Body of pancreas (tissue), 4 donors: ENCODE results near the gene CRIP1. TPM values are rescaled to one million over a fixed set of nuclear protein-coding genes. Genes with fewer than 3 reads are reported as not detected.
A peak's percentile ranks its signal among the peaks of the same experiment; 100 is the strongest.

Experiments used
- ATAC-seq: fragments of 150-250 bp; one replicate; pipeline ENCODE4 v1.9.1; 2016
- DNase-seq, 4 donors: peaks; one replicate each; pipeline ENCODE4 v3.0.0-alpha.2; 2019
- H3K27ac ChIP-seq, 4 donors: fragments of 200-600 bp; sonication (generic); 1 replicate in 3 of 4; 2 replicates in 1 of 4; pipeline versions ENCODE4 v1.5.1 to v1.6.1; 2016 to 2019; ENCODE audit warnings: mild to moderate bottlenecking in 1 of 4, mixed read lengths in 1 of 4, moderate library complexity in 1 of 4
- H3K27me3 ChIP-seq, 2 donors: fragments of 200-600 bp; sonication (generic); one replicate each; pipeline ENCODE4 v1.6.0; 2016; ENCODE audit warnings: mild to moderate bottlenecking in 1 of 2
- H3K36me3 ChIP-seq, 2 donors: fragments of 200-600 bp; sonication (generic); replicated peaks in 1 of 2; 2 replicates each; pipeline ENCODE4 v1.5.1; 2016; ENCODE audit warnings: low read depth in 2 of 2; ENCODE audit not compliant: insufficient read depth in 1 of 2
- H3K4me1 ChIP-seq: fragments of 200-600 bp; sonication (generic); one replicate; pipeline ENCODE4 v1.6.0; 2016
- H3K4me3 ChIP-seq, 2 donors: fragments of 200-600 bp; sonication (generic); 1 replicate in 1 of 2; 2 replicates in 1 of 2; pipeline ENCODE4 v1.5.1; 2016 to 2019
- H3K9me3 ChIP-seq, 3 donors: fragments of 200-600 bp; sonication (generic); 1 replicate in 2 of 3; 2 replicates in 1 of 3; pipeline ENCODE4 v1.5.1; 2016
- POLR2A ChIP-seq, 3 donors: fragments of 450-650 bp; IDR thresholded peaks; one replicate each; pipeline ENCODE4 v1.6.1; 2016; ENCODE audit warnings: antibody characterized with exemption in 3 of 3, mild to moderate bottlenecking in 2 of 3
- WGBS, 2 donors: methylation state at CpG; one replicate each; pipeline ENCODE4 v1.1.5; 2017; 5-methylcytosine and 5-hydroxymethylcytosine counted together
- intact Hi-C: fragments of 100-400 bp; cut with DNase I; formaldehyde crosslinking; loops from one replicate; pipeline ENCODE4 v1.15.1; 2023
- total RNA-seq, 2 donors: library from RNA; depleted of rRNA; stranded (reverse); fragments of >200 nt; gene quantifications; one replicate each; pipeline ENCODE4 v1.1.0, GENCODE V29; 2016
- TF ChIP-seq, protein P1 (sequence below), 7 experiments: fragments of 450-650 bp in 4 of 7; fragments of 200-600 bp in 3 of 7; sonication (generic) in 3 of 7; IDR thresholded peaks; one replicate each; pipeline ENCODE4 v1.5.1; 2016 to 2019; ENCODE audit warnings: antibody characterized with exemption in 7 of 7

The CRIP1 gene
- total RNA-seq, 2 donors from 2014 or later: 2.6 to 5.4 TPM

DNA sequence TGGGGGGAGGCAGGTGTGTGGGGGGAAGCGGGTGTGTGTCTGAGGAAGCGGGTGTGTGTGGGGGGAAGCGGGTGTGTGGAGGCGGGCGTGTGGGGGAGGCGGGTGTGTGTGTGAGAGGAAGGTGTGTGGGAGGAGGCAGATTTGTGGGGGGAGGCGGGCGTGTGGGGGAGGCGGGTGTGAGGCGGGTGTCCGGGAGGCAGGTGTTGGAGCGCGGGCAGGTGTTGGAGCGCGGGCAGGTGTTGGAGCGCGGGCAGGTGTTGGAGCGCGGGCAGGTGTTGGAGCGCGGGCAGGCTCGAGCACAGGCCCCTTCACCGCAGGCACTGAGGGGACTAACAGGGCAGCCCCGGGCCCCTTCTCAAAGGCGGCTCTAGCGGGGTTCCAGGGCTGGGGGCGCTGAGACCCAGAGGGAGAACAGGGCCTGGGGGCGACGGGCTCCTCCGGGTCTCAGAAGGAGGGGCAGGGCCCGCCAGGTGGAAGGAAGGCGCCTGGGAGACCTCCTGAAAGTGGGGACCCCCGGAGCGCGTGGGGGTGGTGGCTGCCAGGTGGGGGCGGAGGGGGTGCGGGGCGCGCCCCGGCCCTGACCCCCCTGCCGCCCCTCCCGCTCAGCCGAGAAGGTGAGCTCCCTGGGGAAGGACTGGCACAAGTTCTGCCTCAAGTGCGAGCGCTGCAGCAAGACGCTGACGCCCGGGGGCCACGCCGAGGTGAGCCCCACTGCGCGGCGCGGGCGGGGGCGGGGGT is 8.9 kb upstream of the CRIP1 start:
- Histone ChIP-seq H3K27ac (peak overlapping the region in 2 of 4 donors; percentile 86 to 87), H3K4me1 (peaks cover 73% of the 10 kb centered on the region), H3K36me3 (no peaks in the 10 kb centered on the region), H3K27me3 (peaks cover 0 to 15% of the 10 kb centered on the region in 2 donors), H3K4me3 (no peak overlapping the region), H3K9me3 (no peaks in the 10 kb centered on the region)
- intact Hi-C loops: no loop called here
- ATAC-seq (no peak), DNase-seq (no peak)
- TF ChIP-seq, protein P1, sequence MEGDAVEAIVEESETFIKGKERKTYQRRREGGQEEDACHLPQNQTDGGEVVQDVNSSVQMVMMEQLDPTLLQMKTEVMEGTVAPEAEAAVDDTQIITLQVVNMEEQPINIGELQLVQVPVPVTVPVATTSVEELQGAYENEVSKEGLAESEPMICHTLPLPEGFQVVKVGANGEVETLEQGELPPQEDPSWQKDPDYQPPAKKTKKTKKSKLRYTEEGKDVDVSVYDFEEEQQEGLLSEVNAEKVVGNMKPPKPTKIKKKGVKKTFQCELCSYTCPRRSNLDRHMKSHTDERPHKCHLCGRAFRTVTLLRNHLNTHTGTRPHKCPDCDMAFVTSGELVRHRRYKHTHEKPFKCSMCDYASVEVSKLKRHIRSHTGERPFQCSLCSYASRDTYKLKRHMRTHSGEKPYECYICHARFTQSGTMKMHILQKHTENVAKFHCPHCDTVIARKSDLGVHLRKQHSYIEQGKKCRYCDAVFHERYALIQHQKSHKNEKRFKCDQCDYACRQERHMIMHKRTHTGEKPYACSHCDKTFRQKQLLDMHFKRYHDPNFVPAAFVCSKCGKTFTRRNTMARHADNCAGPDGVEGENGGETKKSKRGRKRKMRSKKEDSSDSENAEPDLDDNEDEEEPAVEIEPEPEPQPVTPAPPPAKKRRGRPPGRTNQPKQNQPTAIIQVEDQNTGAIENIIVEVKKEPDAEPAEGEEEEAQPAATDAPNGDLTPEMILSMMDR (IDR thresholded peaks at IDR 0.05): no peak
- TF ChIP-seq POLR2A (IDR thresholded peaks at IDR 0.05): no peak
- WGBS, 2 donors: 12 to 81% methylated on average over 5 to 37 of the region's 56 CpGs

DNA sequence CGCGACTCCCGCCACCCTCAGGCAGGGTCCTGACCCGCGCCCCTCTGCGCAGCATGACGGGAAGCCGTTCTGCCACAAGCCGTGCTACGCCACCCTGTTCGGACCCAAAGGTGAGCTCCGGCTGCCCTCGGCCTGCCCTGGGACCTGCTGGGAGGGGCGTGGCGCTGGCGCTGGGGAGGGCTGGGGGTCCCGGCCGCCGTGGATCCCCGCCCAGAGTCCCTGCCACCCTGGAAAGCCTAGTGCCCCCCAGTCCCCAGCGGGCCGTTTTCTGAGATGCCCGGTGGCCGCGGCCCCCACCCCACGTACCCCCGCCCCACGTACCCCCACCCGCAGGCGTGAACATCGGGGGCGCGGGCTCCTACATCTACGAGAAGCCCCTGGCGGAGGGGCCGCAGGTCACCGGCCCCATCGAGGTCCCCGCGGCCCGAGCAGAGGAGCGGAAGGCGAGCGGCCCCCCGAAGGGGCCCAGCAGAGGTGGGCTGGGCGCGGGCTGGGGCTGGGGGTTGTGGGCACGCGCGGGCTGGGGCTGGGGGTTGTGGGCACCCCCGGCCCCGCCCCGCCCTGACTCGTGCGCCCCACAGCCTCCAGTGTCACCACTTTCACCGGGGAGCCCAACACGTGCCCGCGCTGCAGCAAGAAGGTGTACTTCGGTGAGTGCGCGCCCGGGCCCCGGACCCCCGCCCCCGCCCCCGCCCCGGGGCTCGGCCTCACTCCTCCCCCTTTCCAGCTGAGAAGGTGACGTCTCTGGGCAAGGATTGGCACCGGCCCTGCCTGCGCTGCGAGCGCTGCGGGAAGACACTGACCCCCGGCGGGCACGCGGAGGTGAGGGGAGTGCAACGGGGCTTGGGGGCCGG is 8.1 kb upstream of the CRIP1 start:
- TF ChIP-seq, protein P1 (IDR thresholded peaks at IDR 0.05): no peak
- no peak for TF ChIP-seq POLR2A (IDR thresholded peaks at IDR 0.05)
- ATAC-seq (no peak), DNase-seq (no peak)
- H3K27ac ChIP-seq: no peak overlapping the region
- H3K27me3 ChIP-seq: peaks cover 0 to 15% of the 10 kb centered on the region in 2 donors
- WGBS, 2 donors: 27% methylated on average over 51 of the region's 81 CpGs; no CpG with 5 or more reads in 1 of the 2 donors
- H3K9me3 ChIP-seq: no peaks in the 10 kb centered on the region
- intact Hi-C loops: no loop called here
- H3K4me1 ChIP-seq: peaks cover 73% of the 10 kb centered on the region
- H3K4me3 ChIP-seq: no peak overlapping the region
- H3K36me3 ChIP-seq: no peaks in the 10 kb centered on the region

DNA sequence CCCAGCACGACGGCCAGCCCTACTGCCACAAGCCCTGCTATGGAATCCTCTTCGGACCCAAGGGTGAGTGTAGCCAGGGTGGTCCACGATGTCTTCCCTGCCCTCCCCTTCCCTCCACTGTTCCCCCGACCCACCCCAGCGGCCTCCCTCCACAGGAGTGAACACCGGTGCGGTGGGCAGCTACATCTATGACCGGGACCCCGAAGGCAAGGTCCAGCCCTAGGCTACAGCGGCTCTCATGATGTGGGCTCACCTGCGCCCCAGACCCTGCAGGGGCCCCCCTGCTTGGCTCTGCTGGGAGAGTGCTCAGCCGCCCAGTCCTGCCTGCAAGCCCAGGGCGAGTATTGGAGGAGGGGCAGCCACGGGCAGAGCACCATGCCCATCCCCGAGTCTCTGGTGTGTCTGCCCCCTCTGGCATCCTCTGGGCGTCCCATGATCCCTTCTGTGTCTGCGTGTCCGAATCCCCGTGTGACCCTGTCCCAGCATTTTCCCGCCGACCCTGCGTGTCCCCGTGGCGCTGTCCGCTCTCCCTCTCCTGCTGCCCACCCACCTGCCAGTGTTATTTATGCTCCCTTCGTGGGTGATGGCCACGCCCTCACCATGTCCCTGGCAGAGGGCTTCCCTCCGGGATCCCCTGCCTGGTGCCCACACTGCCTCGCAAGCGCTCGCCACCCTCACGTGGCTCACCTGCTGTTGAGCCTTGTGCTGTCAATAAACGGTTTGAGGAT is 7.1 kb upstream of the CRIP1 start:
- peaks cover 71% of the 10 kb centered on the region for H3K4me1 ChIP-seq
- intact Hi-C loops: no loop called here
- TF ChIP-seq, protein P1 (IDR thresholded peaks at IDR 0.05): no peak
- no peak for TF ChIP-seq POLR2A (IDR thresholded peaks at IDR 0.05)

DNA sequence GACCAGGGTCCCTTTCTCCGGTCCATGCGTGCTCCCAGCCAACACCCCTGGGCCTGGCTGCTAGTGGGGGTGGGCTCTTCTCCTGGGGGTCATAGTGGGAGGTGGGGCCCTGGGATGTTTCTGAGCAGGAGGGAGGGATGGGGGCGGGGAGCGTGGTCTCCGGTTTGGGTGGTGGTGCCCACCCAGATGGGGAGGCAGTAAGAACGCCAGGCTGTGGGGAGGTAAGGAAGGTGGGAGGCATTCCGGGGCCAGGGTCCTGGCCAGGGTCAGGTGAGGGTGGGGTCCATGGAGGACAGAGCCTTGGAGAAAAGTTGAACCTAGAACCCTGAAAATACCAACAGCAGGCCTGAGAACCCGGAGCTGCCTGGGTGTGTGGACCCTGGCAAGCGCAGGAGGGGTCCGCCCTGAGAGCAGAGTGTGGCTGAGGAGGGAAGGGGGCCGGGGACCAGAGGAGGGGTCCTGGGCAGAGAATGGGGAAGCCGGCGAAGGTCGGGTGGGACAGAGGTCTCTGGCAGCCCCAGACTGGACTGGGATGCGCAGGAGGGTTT is 6.4 kb upstream of the CRIP1 start:
- no peaks in the 10 kb centered on the region for H3K36me3 ChIP-seq
- peak overlapping the region in 3 of 4 donors; percentile 89 to 97 (median 93) for H3K27ac ChIP-seq
- 47 to 55% methylated on average over 14 to 15 of the region's 15 CpGs for WGBS, 2 donors
- peaks cover 72% of the 10 kb centered on the region for H3K4me1 ChIP-seq
- DNase-seq (no peak), ATAC-seq (no peak)
- peaks cover 0 to 15% of the 10 kb centered on the region in 2 donors for H3K27me3 ChIP-seq
- TF ChIP-seq, protein P1 (IDR thresholded peaks at IDR 0.05): no peak
- TF ChIP-seq POLR2A (IDR thresholded peaks at IDR 0.05): no peak
- no peak overlapping the region for H3K4me3 ChIP-seq
- no peaks in the 10 kb centered on the region for H3K9me3 ChIP-seq
- intact Hi-C loops: no loop called here

More for the DNA sequence above, 7.1 kb upstream of the CRIP1 start:
- Histone ChIP-seq H3K27ac (no peak overlapping the region), H3K27me3 (peaks cover 0 to 15% of the 10 kb centered on the region in 2 donors), H3K9me3 (no peaks in the 10 kb centered on the region), H3K36me3 (no peaks in the 10 kb centered on the region), H3K4me3 (no peak overlapping the region)
- 34 to 60% methylated on average over 21 to 34 of the region's 34 CpGs for WGBS, 2 donors
- DNase-seq (no peak), ATAC-seq (no peak)
